Right atrium auricular region (tissue), 2 donors: ENCODE results near the gene SDF2. TPM values are rescaled to one million over a fixed set of nuclear protein-coding genes. Genes with fewer than 3 reads are reported as not detected.

Source experiments
- DNase-seq: peaks from one replicate; pipeline ENCODE4 v3.0.0-alpha.2; 2019; ENCODE audit warnings: low spot score
- H3K27ac ChIP-seq, 2 donors: fragments of 200-600 bp; sonication (generic); 1 replicate in 1 of 2; 2 replicates in 1 of 2; pipeline ENCODE4 v1.5.1; 2016 to 2019
- H3K27me3 ChIP-seq, 2 donors: fragments of 200-600 bp; sonication (generic); one replicate each; pipeline versions ENCODE4 v1.5.1 to v1.6.0; 2017 to 2019
- H3K36me3 ChIP-seq: fragments of 200-600 bp; sonication (generic); one replicate; pipeline ENCODE4 v1.5.1; 2016
- H3K4me1 ChIP-seq, 2 donors: fragments of 200-600 bp; sonication (generic); one replicate each; pipeline versions ENCODE4 v1.5.1 to v1.6.0; 2017 to 2019
- H3K4me3 ChIP-seq, 2 donors: fragments of 200-600 bp; sonication (generic); 1 replicate in 1 of 2; 2 replicates in 1 of 2; pipeline ENCODE4 v1.5.1; 2017 to 2019; ENCODE audit warnings: mild to moderate bottlenecking in 1 of 2, moderate library complexity in 1 of 2
- H3K9me3 ChIP-seq, 2 donors: fragments of 200-600 bp; sonication (generic); one replicate each; pipeline ENCODE4 v1.5.1; 2019
- CTCF ChIP-seq, 2 donors: fragments of 200-600 bp; sonication (generic); IDR thresholded peaks; one replicate each; pipeline ENCODE4 v1.5.1; 2019; ENCODE audit warnings: antibody characterized with exemption in 2 of 2
- total RNA-seq, 2 donors: library from RNA; depleted of rRNA; stranded (reverse); fragments of >200 nt; gene quantifications; one replicate each; pipeline ENCODE4 v1.1.0, GENCODE V29; 2016

The SDF2 gene, protein sequence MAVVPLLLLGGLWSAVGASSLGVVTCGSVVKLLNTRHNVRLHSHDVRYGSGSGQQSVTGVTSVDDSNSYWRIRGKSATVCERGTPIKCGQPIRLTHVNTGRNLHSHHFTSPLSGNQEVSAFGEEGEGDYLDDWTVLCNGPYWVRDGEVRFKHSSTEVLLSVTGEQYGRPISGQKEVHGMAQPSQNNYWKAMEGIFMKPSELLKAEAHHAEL
- 10 to 100 TPM; 23.0 to 32.5 TPM for total RNA-seq

- no peak for TF ChIP-seq CTCF (IDR thresholded peaks at IDR 0.05)
- H3K36me3 ChIP-seq = peaks cover 25% of the 10 kb centered on the region
- peak; percentile 90 for DNase-seq
Observed at GRCh38 chr17:28661635-28662526, at the start of gene SDF2, which contains the start of gene SUPT6H. TSS of gene SDF2 (minus strand) at chr17:28661906. CDS start at chr17:28661876, 30 bp downstream. TSS of gene SUPT6H (plus strand) at chr17:28662205. CDS start at chr17:28673402, 11,197 bp downstream.

DNA sequence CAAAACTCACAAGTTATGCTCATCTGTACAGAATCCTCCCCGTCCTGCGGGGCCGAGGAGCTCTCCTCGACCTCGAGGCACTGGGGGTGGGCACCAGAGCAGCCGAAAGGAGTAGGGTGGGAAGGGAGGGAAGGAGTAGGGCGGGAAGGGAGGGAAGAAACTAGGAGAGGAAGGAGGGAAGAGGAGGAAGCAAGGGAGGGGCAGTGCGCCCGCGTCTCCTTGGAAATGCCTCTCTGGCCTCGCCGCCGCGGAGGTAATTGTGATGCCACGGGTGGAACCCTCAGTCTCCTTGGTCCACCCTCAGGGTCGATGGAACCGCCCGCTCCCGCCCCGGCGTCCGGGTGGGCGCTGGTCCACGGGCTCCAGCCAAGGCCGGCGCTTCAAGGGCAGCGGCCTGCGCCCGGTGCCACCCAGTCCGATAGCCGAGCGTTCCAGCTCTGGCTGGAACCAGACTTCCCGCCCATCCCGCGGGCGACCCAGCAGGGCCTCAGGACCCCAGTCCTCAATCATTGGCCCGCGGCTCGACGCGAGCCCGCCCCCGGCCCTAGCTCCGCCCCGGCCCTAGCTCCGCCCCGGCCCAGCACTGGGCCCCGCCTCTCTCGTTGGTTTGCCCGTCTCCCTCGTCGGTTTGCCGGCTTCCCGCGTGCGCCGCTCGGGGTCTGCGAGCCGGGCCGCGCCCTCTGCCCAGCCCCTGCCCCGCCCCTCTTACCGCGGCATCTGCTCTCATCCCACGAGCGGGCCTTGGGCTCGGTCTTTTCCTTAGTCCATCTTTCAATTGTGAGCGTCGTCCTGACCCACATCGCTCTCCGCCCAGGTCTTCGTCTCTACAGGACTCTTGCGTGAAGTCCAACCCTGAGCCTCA is 49.4 kb upstream of the SDF2 start:
- peak overlapping the region; percentile 48 to 63 for H3K4me3 ChIP-seq
- no peaks in the 10 kb centered on the region for H3K27me3 ChIP-seq
- peaks cover 18% of the 10 kb centered on the region for H3K36me3 ChIP-seq
- peak; percentile 89 for DNase-seq
- no peaks in the 10 kb centered on the region for H3K9me3 ChIP-seq
- H3K4me1 ChIP-seq = peaks cover 0 to 27% of the 10 kb centered on the region in 2 donors
- peak overlapping the region; percentile 84 to 89 for H3K27ac ChIP-seq
- TF ChIP-seq CTCF (IDR thresholded peaks at IDR 0.05) = no peak

More at GRCh38 chr17:28661635-28662526, at the start of gene SDF2, which contains the start of gene SUPT6H:
- Histone ChIP-seq H3K27me3 (no peaks in the 10 kb centered on the region), H3K4me3 (peak within 1 kb of the TSS; percentile 88 to 91), H3K9me3 (no peaks in the 10 kb centered on the region), H3K27ac (peak within 1 kb of the TSS; percentile 94 to 98), H3K4me1 (peaks cover 0 to 34% of the 10 kb centered on the region in 2 donors)

DNA sequence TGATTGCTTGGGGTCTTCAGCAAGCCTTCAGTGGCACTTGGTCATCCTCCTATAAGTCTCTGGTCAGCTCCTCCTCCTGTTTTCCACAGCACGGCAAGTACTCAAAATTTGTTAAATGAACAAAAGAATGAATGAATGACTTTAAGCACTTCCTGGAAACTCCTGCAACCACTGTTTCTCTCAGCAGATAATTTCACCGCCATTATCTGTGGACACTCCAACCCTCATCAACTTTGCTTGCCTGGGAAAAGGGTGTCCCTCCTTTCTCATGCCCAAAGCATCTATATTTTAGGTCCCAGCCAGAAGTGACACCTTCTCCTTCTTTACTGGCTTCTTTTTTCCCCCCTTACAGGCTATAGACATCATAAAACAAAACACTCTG is 45.6 kb upstream of the SDF2 start:
- H3K4me3 ChIP-seq = no peak overlapping the region
- DNase-seq = no peak
- no peaks in the 10 kb centered on the region for H3K27me3 ChIP-seq
- no peak for TF ChIP-seq CTCF (IDR thresholded peaks at IDR 0.05)
- no peak overlapping the region for H3K27ac ChIP-seq
- H3K4me1 ChIP-seq = peaks cover 0 to 22% of the 10 kb centered on the region in 2 donors
- no peaks in the 10 kb centered on the region for H3K9me3 ChIP-seq
- H3K36me3 ChIP-seq = peaks cover 12% of the 10 kb centered on the region

DNA sequence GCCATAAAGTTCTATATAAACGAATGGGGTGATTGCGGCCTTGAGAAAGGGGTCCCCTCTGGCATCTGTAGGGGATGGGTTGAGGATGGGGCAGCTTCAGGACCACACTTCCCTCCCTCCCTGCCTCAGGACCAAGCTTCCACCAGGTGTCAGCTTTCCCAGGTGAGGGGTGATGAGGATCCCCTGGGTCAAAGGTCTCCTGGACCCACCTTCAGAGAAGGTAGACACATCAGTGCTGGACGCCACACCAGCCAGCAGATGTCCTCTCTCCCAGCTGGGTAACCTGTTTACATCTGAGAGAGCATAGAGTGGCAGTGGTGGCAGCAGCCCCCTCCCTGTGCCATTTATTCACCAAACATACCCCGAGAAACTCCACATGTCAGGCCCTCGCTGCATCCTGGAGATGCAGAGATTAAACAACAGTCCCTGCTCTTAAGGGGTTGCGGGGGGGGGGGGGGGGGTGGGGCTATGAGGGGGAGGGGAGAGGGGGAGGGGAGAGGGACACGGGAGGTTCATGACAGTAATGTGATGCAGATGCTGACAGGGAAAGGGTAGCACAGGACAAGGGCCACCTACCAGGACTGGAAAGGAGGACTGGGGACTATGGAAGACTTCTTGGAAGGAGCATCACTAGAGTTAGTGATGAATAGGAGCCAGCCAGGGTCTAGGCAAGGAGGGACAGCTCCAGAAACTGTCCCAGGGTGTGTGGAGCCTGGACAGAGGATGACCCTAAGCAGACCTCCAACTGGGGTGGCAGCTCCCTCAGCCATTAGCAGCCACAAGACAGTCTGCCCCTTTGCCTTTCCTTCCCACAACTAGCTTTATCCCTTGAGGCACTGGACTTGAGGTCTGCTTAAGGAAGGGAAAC is 45.0 kb upstream of the SDF2 start:
- H3K27me3 ChIP-seq = no peaks in the 10 kb centered on the region
- no peak for TF ChIP-seq CTCF (IDR thresholded peaks at IDR 0.05)
- H3K9me3 ChIP-seq = no peaks in the 10 kb centered on the region
- H3K4me1 ChIP-seq = peaks cover 0 to 16% of the 10 kb centered on the region in 2 donors
- no peak for DNase-seq
- peaks cover 19% of the 10 kb centered on the region for H3K36me3 ChIP-seq
- no peak overlapping the region for H3K4me3 ChIP-seq
- no peak overlapping the region for H3K27ac ChIP-seq
